Fibroblast of lung (primary cell): ENCODE data around the gene NUP214. TPM values are rescaled to one million over a fixed set of nuclear protein-coding genes. Genes with fewer than 3 reads are reported as not detected.

Experiments used
- DNase-seq, 2 donors: peaks; one replicate each; pipeline versions ENCODE4 v3.0.0 to v3.0.0-alpha.2; 2010; ENCODE audit warnings: low read depth in 2 of 2
- H2AFZ ChIP-seq: 2 replicates; pipeline ENCODE4 v1.5.1; 2012; ENCODE audit warnings: low read length, control low read depth, inconsistent platforms
- H3K27ac ChIP-seq: 2 replicates; pipeline ENCODE4 v1.5.1; 2011; ENCODE audit warnings: low read length, control low read depth; ENCODE audit not compliant: insufficient read depth
- H3K27me3 ChIP-seq: 2 replicates; pipeline ENCODE4 v1.5.1; 2011; ENCODE audit warnings: mild to moderate bottlenecking, low read length; ENCODE audit not compliant: control insufficient read depth, insufficient read depth
- H3K36me3 ChIP-seq: 2 replicates; pipeline ENCODE4 v1.5.1; 2011; ENCODE audit warnings: low read length; ENCODE audit not compliant: control insufficient read depth, insufficient read depth
- H3K4me1 ChIP-seq: 2 replicates; pipeline ENCODE4 v1.5.1; 2011; ENCODE audit warnings: low read length; ENCODE audit not compliant: control insufficient read depth, insufficient read depth; ENCODE audit errors: extremely low read depth
- H3K4me2 ChIP-seq: 2 replicates; pipeline ENCODE4 v1.5.1; 2011; ENCODE audit warnings: low read length, control low read depth; ENCODE audit not compliant: insufficient read depth; ENCODE audit errors: extremely low read depth
- H3K4me3 ChIP-seq, 4 experiments: fragments of 200-600 bp in 1 of 4; sonication (generic) in 1 of 4; replicated peaks in 1 of 4; 2 replicates each; pipeline ENCODE4 v1.5.1; 2011 to 2016; ENCODE audit warnings: low read length in 4 of 4, low read depth in 3 of 4, mild to moderate bottlenecking in 3 of 4, control low read depth in 2 of 4, inconsistent platforms in 1 of 4, mixed read lengths in 1 of 4; ENCODE audit not compliant: insufficient read depth in 1 of 4; ENCODE audit errors: control extremely low read depth in 1 of 4
- H3K79me2 ChIP-seq: 2 replicates; pipeline ENCODE4 v1.5.1; 2012; ENCODE audit warnings: mild to moderate bottlenecking, low read length, inconsistent platforms; ENCODE audit not compliant: control insufficient read depth, insufficient read depth
- H3K9ac ChIP-seq: 2 replicates; pipeline ENCODE4 v1.5.1; 2011; ENCODE audit warnings: mild to moderate bottlenecking, low read length, control low read depth; ENCODE audit not compliant: insufficient read depth
- H3K9me3 ChIP-seq: 2 replicates; pipeline ENCODE4 v1.5.1; 2012; ENCODE audit warnings: low read depth, low read length; ENCODE audit not compliant: control insufficient read depth, insufficient read depth
- H4K20me1 ChIP-seq: 2 replicates; pipeline ENCODE4 v1.5.1; 2011; ENCODE audit warnings: low read length; ENCODE audit not compliant: control insufficient read depth, insufficient read depth; ENCODE audit errors: extremely low read depth
- CTCF ChIP-seq, 2 donors: IDR thresholded peaks in 1 of 2; conservative IDR thresholded peaks in 1 of 2; 1 replicate in 1 of 2; 2 replicates in 1 of 2; pipeline ENCODE4 v1.5.1; 2011 to 2012; ENCODE audit warnings: low read length in 2 of 2, control low read depth in 1 of 2, inconsistent platforms in 1 of 2, low read depth in 1 of 2, mild to moderate bottlenecking in 1 of 2
- EZH2 ChIP-seq: IDR thresholded peaks from 2 replicates; pipeline ENCODE4 v1.5.1; 2012; ENCODE audit warnings: low read length, control low read depth, mild to moderate bottlenecking; ENCODE audit errors: missing control alignments
- polyA plus RNA-seq, 2 donors: library from polyadenylated mRNA; depleted of rRNA in 1 of 2; stranded (reverse) in 1 of 2; unstranded in 1 of 2; fragments of >200 nt; gene quantifications; 2 replicates each; pipeline ENCODE4 v1.2.1, GENCODE V29; 2011 to 2012; ENCODE audit warnings: missing spikeins in 1 of 2
- total RNA-seq: library from RNA; depleted of rRNA; stranded (reverse); fragments of >200 nt; gene quantifications from 2 replicates; pipeline ENCODE4 v1.2.1, GENCODE V29; 2014

The NUP214 gene
- total and polyA plus RNA-seq, 2 donors (not counting 1 experiment from before 2014, with no cell fraction given): 5.0 to 12.2 TPM

- no peak overlapping the region for H3K27ac ChIP-seq
- H3K36me3 ChIP-seq: no peaks in the 10 kb centered on the region
- no peak overlapping the region for H3K4me2 ChIP-seq
- no peaks in the 10 kb centered on the region for H3K9me3 ChIP-seq
- no peak for DNase-seq
- TF ChIP-seq EZH2 (no peak), CTCF (conservative IDR thresholded peaks at IDR 0.05 in 1 of 2, IDR thresholded peaks at IDR 0.05 in 1 of 2; ENCODE audit: low read depth in 1 of 2, low read length in 2 of 2) (no peak)
- H4K20me1 ChIP-seq: no peaks in the 10 kb centered on the region
- H2AFZ ChIP-seq: no peak overlapping the region
- no peaks in the 10 kb centered on the region for H3K27me3 ChIP-seq
- no peaks in the 10 kb centered on the region for H3K79me2 ChIP-seq
- H3K4me3 ChIP-seq: no peak overlapping the region
- H3K4me1 ChIP-seq: peaks cover 10% of the 10 kb centered on the region
- no peak overlapping the region for H3K9ac ChIP-seq
Observed at GRCh38 chr9:131258698-131259431, 133.5 kb downstream of the NUP214 start.

GRCh38 chr9:131259432-131259898, 134.1 kb downstream of the NUP214 start:
- no peak overlapping the region for H3K27ac ChIP-seq
- H3K4me2 ChIP-seq: no peak overlapping the region
- H3K4me1 ChIP-seq: peaks cover 10% of the 10 kb centered on the region
- no peaks in the 10 kb centered on the region for H3K36me3 ChIP-seq
- no peak overlapping the region for H3K9ac ChIP-seq
- H3K27me3 ChIP-seq: no peaks in the 10 kb centered on the region
- H3K79me2 ChIP-seq: no peaks in the 10 kb centered on the region
- no peak overlapping the region for H2AFZ ChIP-seq
- TF ChIP-seq CTCF (conservative IDR thresholded peaks at IDR 0.05 in 1 of 2, IDR thresholded peaks at IDR 0.05 in 1 of 2; ENCODE audit: low read depth in 1 of 2, low read length in 2 of 2) (no peak), EZH2 (no peak)
- H3K4me3 ChIP-seq: no peak overlapping the region
- no peak for DNase-seq
- no peaks in the 10 kb centered on the region for H3K9me3 ChIP-seq
- H4K20me1 ChIP-seq: no peaks in the 10 kb centered on the region

DNA sequence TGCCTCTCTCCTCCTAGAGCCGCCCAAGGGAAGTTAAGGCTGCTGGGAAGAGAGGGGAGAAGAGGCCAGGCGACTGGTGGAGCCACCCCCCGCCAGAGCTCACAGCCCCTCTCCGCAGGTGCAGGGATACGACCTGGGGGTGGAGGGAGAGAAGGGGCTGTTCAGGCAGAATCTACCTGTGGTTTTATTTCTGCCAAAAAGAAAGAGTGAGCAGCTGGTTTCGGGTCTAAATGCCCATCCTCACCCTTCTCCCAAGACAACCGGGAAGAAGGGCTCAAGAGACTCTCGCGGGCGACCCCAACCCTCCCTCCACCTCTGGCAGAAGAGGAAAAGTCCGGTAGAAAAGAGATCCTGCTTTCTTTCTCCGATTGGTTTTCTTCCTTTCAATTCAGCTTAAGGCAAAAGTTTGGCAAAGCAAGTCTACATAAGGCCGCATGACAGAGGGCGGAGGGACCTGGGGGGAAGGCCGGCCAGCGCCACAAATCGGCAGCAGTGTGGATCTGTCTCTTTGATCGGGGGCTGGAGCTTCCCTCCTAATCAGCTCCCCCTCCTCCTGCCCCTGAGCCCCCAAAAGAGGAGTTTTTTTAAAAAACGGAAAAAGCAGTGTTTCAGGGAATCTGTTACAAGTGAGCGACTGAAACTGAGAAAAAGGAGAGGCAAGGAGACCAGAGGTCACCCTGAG, 134.7 kb downstream of the NUP214 start:
- Histone ChIP-seq H3K9ac (no peak overlapping the region), H3K27me3 (no peaks in the 10 kb centered on the region), H3K79me2 (no peaks in the 10 kb centered on the region), H3K4me1 (peaks cover 10% of the 10 kb centered on the region), H3K27ac (no peak overlapping the region), H3K4me2 (no peak overlapping the region), H3K9me3 (no peaks in the 10 kb centered on the region), H3K36me3 (no peaks in the 10 kb centered on the region), H2AFZ (no peak overlapping the region), H4K20me1 (no peaks in the 10 kb centered on the region), H3K4me3 (no peak overlapping the region)
- no peak for DNase-seq
- no peak for TF ChIP-seq CTCF (conservative IDR thresholded peaks at IDR 0.05 in 1 of 2, IDR thresholded peaks at IDR 0.05 in 1 of 2; ENCODE audit: low read depth in 1 of 2, low read length in 2 of 2)
- no peak for TF ChIP-seq EZH2
